ENCODE data around the gene SEMA4G. TPM values are rescaled to one million over a fixed set of nuclear protein-coding genes. Genes with fewer than 3 reads are reported as not detected.

Gene SEMA4G
- total RNA-seq, 1 experiment from 2014 or later: 4.7 TPM

GRCh38 chr10:100993986-100994708 is 24.8 kb downstream of the SEMA4G start:
- ATAC-seq: no peak
- no peak for DNase-seq (ENCODE audit: low read depth, low spot score)
- POLR2A ChIA-PET: no interaction called here

GRCh38 chr10:100995181-100995580 is 25.9 kb downstream of the SEMA4G start:
- ATAC-seq: no peak
- Histone ChIP-seq H3K4me3 (ENCODE audit: low read depth in 2 of 2, low read length in 2 of 2) (no peak overlapping the region), H3K36me3 (ENCODE audit: control insufficient read depth, insufficient read depth, low read length) (peaks cover 14% of the 10 kb centered on the region), H3K27me3 (ENCODE audit: control insufficient read depth, insufficient read depth, low read length) (no peaks in the 10 kb centered on the region), H3K27ac (ENCODE audit: low read length) (no peak overlapping the region; the same call in none of the 2 replicates), H3K9me3 (ENCODE audit: control insufficient read depth, insufficient read depth, low read depth, low read length) (no peaks in the 10 kb centered on the region), H3K4me1 (ENCODE audit: control insufficient read depth, insufficient read depth, low read length) (peaks cover 26% of the 10 kb centered on the region)
- ChIA-PET CTCF (interaction anchor here (1.5 kb wide), 1 partner anchor 16 kb away, joined by 6 read pairs; no protein-coding TSS in a partner anchor), POLR2A (no interaction called here)
- no peak for DNase-seq (ENCODE audit: low read depth, low spot score)
- intact Hi-C loops (cut with micrococcal nuclease; ENCODE audit: unreplicated experiment): no loop called here
- in situ Hi-C loops (cut with HindIII; ENCODE audit: low pct_unique_long_range_greater_than_20kb, low sequenced_read_pairs): no loop called here
- no TSS peak for BruUV-seq (replicated peaks)
- no peak for TF ChIP-seq REST (IDR thresholded peaks at IDR 0.05; ENCODE audit: insufficient read depth in 1 of 2, low read depth in 2 of 2, low read length in 1 of 2)
- TF ChIP-seq CTCF (IDR thresholded peaks at IDR 0.05): no peak
- no peak for TF ChIP-seq SIN3A (IDR thresholded peaks at IDR 0.05; ENCODE audit: borderline replicate concordance, insufficient read depth, low read depth, low read length)
- TF ChIP-seq TCF7L2 (IDR thresholded peaks at IDR 0.05; ENCODE audit: low read depth, low read length): no peak

More at GRCh38 chr10:100993986-100994708, 24.8 kb downstream of the SEMA4G start:
- TF ChIP-seq CTCF (IDR thresholded peaks at IDR 0.05): peak; percentile 92
- no peak for TF ChIP-seq REST (IDR thresholded peaks at IDR 0.05; ENCODE audit: insufficient read depth in 1 of 2, low read depth in 2 of 2, low read length in 1 of 2)
- no peak for TF ChIP-seq TCF7L2 (IDR thresholded peaks at IDR 0.05; ENCODE audit: low read depth, low read length)
- TF ChIP-seq SIN3A (IDR thresholded peaks at IDR 0.05; ENCODE audit: borderline replicate concordance, insufficient read depth, low read depth, low read length): no peak
- 0 out of 2 replicates have a peak, but pooled peaks have one; percentile 14 for TF ChIP-seq POLR2AphosphoS5 (IDR thresholded peaks at IDR 0.05; ENCODE audit: low read depth, low read length)
- Histone ChIP-seq H3K4me1 (ENCODE audit: control insufficient read depth, insufficient read depth, low read length) (peaks cover 34% of the 10 kb centered on the region), H3K27ac (ENCODE audit: low read length) (peak overlapping the region; percentile 40), H3K36me3 (ENCODE audit: control insufficient read depth, insufficient read depth, low read length) (peaks cover 25% of the 10 kb centered on the region), H3K4me3 (ENCODE audit: low read depth in 2 of 2, low read length in 2 of 2) (no peak overlapping the region), H3K27me3 (ENCODE audit: control insufficient read depth, insufficient read depth, low read length) (no peaks in the 10 kb centered on the region), H3K9me3 (ENCODE audit: control insufficient read depth, insufficient read depth, low read depth, low read length) (no peaks in the 10 kb centered on the region)
- in situ Hi-C loops (cut with HindIII; ENCODE audit: low pct_unique_long_range_greater_than_20kb, low sequenced_read_pairs): no loop called here
- TSS peak; percentile 74 for BruUV-seq (replicated peaks)
- intact Hi-C loops (cut with micrococcal nuclease; ENCODE audit: unreplicated experiment): loop anchor here (1.0 kb wide), 1 partner anchor 20 kb away; no protein-coding TSS in a partner anchor
- CTCF ChIA-PET: interaction anchor here (0.6 to 1.2 kb wide), 3 partner anchors 17 to 64 kb away, joined by 4 to 7 read pairs (median 6); no protein-coding TSS in a partner anchor
